Tibial nerve (tissue), 4 donors: ENCODE measurements around the gene CDV3.

Experiments used
- EP300 ChIP-seq, 2 donors: sonication (generic); formaldehyde crosslinking; IDR thresholded peaks; one replicate each; pipeline ENCODE4 v1.6.1; 2017; ENCODE audit warnings: antibody characterized with exemption in 2 of 2, mild to moderate bottlenecking in 1 of 2
- TF ChIP-seq, protein P1 (sequence below), 5 experiments: fragments of 200-600 bp in 3 of 5; fragments of 450-650 bp in 2 of 5; sonication (generic) in 3 of 5; IDR thresholded peaks; one replicate each; pipeline ENCODE4 v1.5.1; 2016 to 2019; ENCODE audit warnings: antibody characterized with exemption in 5 of 5, mild to moderate bottlenecking in 3 of 5, moderate library complexity in 2 of 5

DNA sequence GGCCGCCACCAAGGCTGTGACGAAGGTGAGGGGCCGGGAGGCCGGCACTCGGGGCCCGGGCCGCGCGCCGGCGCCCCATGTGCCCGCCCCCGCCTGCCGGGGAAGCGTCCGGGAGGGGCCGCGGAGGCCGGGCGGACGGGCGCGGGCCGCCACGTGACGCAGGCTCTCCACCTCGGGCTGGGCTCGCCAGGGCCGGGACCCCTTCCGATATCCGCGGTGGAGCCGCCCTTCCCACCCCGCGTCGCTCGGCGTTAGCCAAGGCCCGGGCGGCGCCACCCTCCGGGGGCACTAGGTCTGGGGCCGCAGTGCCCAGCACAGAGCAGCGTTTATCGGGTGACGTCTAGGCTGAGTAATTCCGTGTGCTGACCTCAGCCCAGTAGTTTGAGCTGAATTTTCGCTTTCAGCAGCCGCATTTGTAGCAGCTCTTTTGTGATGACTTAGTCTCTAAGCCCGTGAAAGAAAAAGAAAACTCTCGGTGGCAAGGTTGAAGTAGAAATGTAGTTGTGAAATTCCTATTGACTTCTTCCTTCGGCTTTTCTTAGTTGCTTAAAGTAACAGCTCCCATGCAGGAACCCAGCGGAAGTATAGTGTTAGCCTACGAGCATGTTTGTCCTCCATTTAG is 885 bp downstream of the CDV3 start:
- TF ChIP-seq, protein P1, sequence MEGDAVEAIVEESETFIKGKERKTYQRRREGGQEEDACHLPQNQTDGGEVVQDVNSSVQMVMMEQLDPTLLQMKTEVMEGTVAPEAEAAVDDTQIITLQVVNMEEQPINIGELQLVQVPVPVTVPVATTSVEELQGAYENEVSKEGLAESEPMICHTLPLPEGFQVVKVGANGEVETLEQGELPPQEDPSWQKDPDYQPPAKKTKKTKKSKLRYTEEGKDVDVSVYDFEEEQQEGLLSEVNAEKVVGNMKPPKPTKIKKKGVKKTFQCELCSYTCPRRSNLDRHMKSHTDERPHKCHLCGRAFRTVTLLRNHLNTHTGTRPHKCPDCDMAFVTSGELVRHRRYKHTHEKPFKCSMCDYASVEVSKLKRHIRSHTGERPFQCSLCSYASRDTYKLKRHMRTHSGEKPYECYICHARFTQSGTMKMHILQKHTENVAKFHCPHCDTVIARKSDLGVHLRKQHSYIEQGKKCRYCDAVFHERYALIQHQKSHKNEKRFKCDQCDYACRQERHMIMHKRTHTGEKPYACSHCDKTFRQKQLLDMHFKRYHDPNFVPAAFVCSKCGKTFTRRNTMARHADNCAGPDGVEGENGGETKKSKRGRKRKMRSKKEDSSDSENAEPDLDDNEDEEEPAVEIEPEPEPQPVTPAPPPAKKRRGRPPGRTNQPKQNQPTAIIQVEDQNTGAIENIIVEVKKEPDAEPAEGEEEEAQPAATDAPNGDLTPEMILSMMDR (IDR thresholded peaks at IDR 0.05): peak in 1 of 5 experiments; percentile 29
- peak in 1 of 2 donors; percentile 83 for TF ChIP-seq EP300 (IDR thresholded peaks at IDR 0.05)
